K562 (cell line): Measurements from ENCODE around the gene ARHGAP12. TPM values are rescaled to one million over a fixed set of nuclear protein-coding genes. Genes with fewer than 3 reads are reported as not detected.

ENCODE experiments used
- ATAC-seq: fragments of 200-7000 bp; cut with Tn5 transposase; 3 replicates; pipeline ENCODE4 v1.9.1; 2020; ENCODE audit warnings: moderate library complexity
- BruUV-seq: library from RNA; stranded (reverse); fragments of 400-500 nt; replicated peaks from 2 replicates; lab custom pipeline; 2021; lab: Mats Ljungman, UMichigan
- CTCF ChIA-PET: fragments of 300-600 bp; formaldehyde crosslinking; extraction: SDS; loops from one replicate; lab custom pipeline; 2021; ENCODE audit warnings: low intra/inter-chr PET ratio; lab: Yijun Ruan, JAX
- POLR2A ChIA-PET: fragments of 300-600, 350-650 bp; sonication (Branson Sonifier 250); formaldehyde crosslinking; extraction: SDS; loops from one replicate; lab custom pipeline; 2021; ENCODE audit warnings: antibody characterized with exemption, inconsistent platforms; lab: Yijun Ruan, JAX
- DNase-seq, 4 experiments: peaks; one replicate each; pipeline versions ENCODE4 v3.0.0 to v3.0.0-alpha.2; 2011 to 2018; ENCODE audit warnings: low spot score in 3 of 4, mixed read lengths in 3 of 4; ENCODE audit errors: extremely low read depth in 1 of 4
- FAIRE-seq: peaks from 2 replicates; lab custom pipeline; 2011; peaks lifted over from hg19 to GRCh38; lab: Jason Lieb, UNC
- H2AFZ ChIP-seq: 2 replicates; pipeline ENCODE4 v1.6.0; 2011; ENCODE audit warnings: low read depth, low read length, control low read depth, inconsistent platforms
- H3K27ac ChIP-seq: fragments of 200-600 bp; 3 replicates; pipeline ENCODE4 v1.8.0; 2011; ENCODE audit warnings: low read depth, mild to moderate bottlenecking, control low read depth, inconsistent platforms, low read length, moderate library complexity, mixed read lengths; ENCODE audit errors: extremely low read depth
- H3K27me3 ChIP-seq, 2 experiments: fragments of 300-600 bp in 1 of 2; 2 replicates in 1 of 2; 3 replicates in 1 of 2; pipeline versions ENCODE4 v1.6.0 to v1.8.0; 2011; ENCODE audit warnings: inconsistent platforms in 2 of 2, low read length in 2 of 2, mild to moderate bottlenecking in 1 of 2, mixed read lengths in 1 of 2, moderate library complexity in 1 of 2; ENCODE audit not compliant: control insufficient read depth in 2 of 2, insufficient read depth in 2 of 2
- H3K36me3 ChIP-seq: fragments of 300-600 bp; 3 replicates; pipeline ENCODE4 v1.8.0; 2011; ENCODE audit warnings: mild to moderate bottlenecking, low read length, inconsistent platforms; ENCODE audit not compliant: control insufficient read depth, insufficient read depth
- H3K4me1 ChIP-seq, 2 experiments: fragments of 200-600 bp in 1 of 2; replicated peaks in 1 of 2; 2 replicates in 1 of 2; 3 replicates in 1 of 2; pipeline versions ENCODE4 v1.5.1 to v1.8.0; 2011; ENCODE audit warnings: inconsistent platforms in 2 of 2, low read length in 2 of 2, mild to moderate bottlenecking in 1 of 2, mixed read lengths in 1 of 2, moderate library complexity in 1 of 2; ENCODE audit not compliant: control insufficient read depth in 2 of 2, insufficient read depth in 2 of 2
- H3K4me2 ChIP-seq: 2 replicates; pipeline ENCODE4 v1.6.1; 2011; ENCODE audit warnings: low read length, control low read depth, inconsistent platforms, mixed read lengths; ENCODE audit not compliant: insufficient read depth
- H3K4me3 ChIP-seq: fragments of 200-600 bp; sonication (generic), shearing (Covaris generic); 2 replicates; pipeline ENCODE4 v1.5.1; 2016; ENCODE audit warnings: control low read depth, inconsistent platforms
- H3K79me2 ChIP-seq: fragments of 200-600 bp; 3 replicates; pipeline ENCODE4 v1.8.0; 2011; ENCODE audit warnings: low read length, inconsistent platforms; ENCODE audit not compliant: control insufficient read depth, insufficient read depth
- H3K9ac ChIP-seq, 2 experiments: 2 replicates each; pipeline versions ENCODE4 v1.6.0 to v1.6.1; 2011; ENCODE audit warnings: low read depth in 2 of 2, low read length in 2 of 2, control low read depth in 1 of 2, inconsistent platforms in 1 of 2, mild to moderate bottlenecking in 1 of 2, mixed read lengths in 1 of 2; ENCODE audit not compliant: insufficient read depth in 1 of 2
- H3K9me1 ChIP-seq: one replicate; pipeline ENCODE4 v1.6.0; 2011; ENCODE audit warnings: inconsistent platforms, mild to moderate bottlenecking, low read length, moderate library complexity; ENCODE audit not compliant: control insufficient read depth, insufficient read depth
- H3K9me3 ChIP-seq: replicated peaks from 2 replicates; pipeline ENCODE4 v1.5.1; 2011; ENCODE audit warnings: low read depth, low read length, inconsistent platforms; ENCODE audit not compliant: control insufficient read depth, insufficient read depth
- H4K20me1 ChIP-seq: replicated peaks from 2 replicates; pipeline ENCODE4 v1.6.1; 2011; ENCODE audit warnings: low read length, inconsistent platforms, mixed read lengths; ENCODE audit not compliant: control insufficient read depth, insufficient read depth
- BHLHE40 ChIP-seq: IDR thresholded peaks from 2 replicates; pipeline ENCODE4 v1.6.1; 2011; ENCODE audit warnings: low read length, improper control_type of control experiment
- HINFP ChIP-seq: fragments of 450-650 bp; conservative IDR thresholded peaks from 2 replicates; pipeline ENCODE4 v1.6.1; 2016; ENCODE audit warnings: missing genetic modification characterization, low read depth, mild to moderate bottlenecking, control low read depth, missing compliant biosample characterization
- HLTF ChIP-seq: fragments of 450-650 bp; IDR thresholded peaks from 2 replicates; pipeline ENCODE4 v1.6.1; 2016
- OTX1 ChIP-seq: fragments of 450-650 bp; formaldehyde crosslinking; IDR thresholded peaks from 2 replicates; pipeline ENCODE4 v1.4.0; 2022; ENCODE audit warnings: mild to moderate bottlenecking
- RAD51 ChIP-seq: fragments of 450-650 bp; IDR thresholded peaks from 2 replicates; pipeline ENCODE4 v1.7.1; 2016; ENCODE audit warnings: low read depth, mild to moderate bottlenecking, borderline replicate concordance
- REST ChIP-seq, 2 experiments: fragments of 450-650 bp; formaldehyde crosslinking in 1 of 2; IDR thresholded peaks; 2 replicates each; pipeline versions ENCODE4 v1.4.0 to v1.6.1; 2014 to 2020; ENCODE audit warnings: mild to moderate bottlenecking in 2 of 2, borderline replicate concordance in 1 of 2, low read depth in 1 of 2
- ZEB2 ChIP-seq: fragments of 450-650 bp; IDR thresholded peaks from 2 replicates; pipeline ENCODE4 v1.6.1; 2016
- ZNF140 ChIP-seq: fragments of 250-450 bp; sonication (Bioruptor Pico); IDR thresholded peaks from 2 replicates; pipeline ENCODE4 v1.8.0; 2021; ENCODE audit warnings: moderate library complexity, mild to moderate bottlenecking, inconsistent platforms
- WGBS: fragments of 100-300 bp; shearing (Covaris generic); methylation state at CpG from one replicate; pipeline ENCODE4 v1.1.6; 2016; ENCODE audit warnings: low coverage, mixed read lengths; ENCODE audit not compliant: insufficient coverage; ENCODE audit errors: missing lambda C conversion rate; 5-methylcytosine and 5-hydroxymethylcytosine counted together
- in situ Hi-C: fragments of 300-500 bp; cut with MboI; formaldehyde crosslinking; loops from 4 replicates; pipeline ENCODE4 v1.15.0; 2018; ENCODE audit warnings: inconsistent platforms, mixed read lengths
- intact Hi-C: fragments of 100-400 bp; cut with micrococcal nuclease; formaldehyde crosslinking; loops from 2 replicates; pipeline ENCODE4 v1.14.2; 2022
- polyA plus RNA-seq, 8 experiments: library from polyadenylated mRNA; depleted of rRNA in 4 of 8; stranded (reverse) in 5 of 8; unstranded in 3 of 8; fragments of >200 nt; fragmentation: Nextera tagmentation in 2 of 8; fragmentation: Illumina TruSeq in 1 of 8; extraction: Ambion mirVana in 2 of 8; extraction: Trizol in 1 of 8; gene quantifications; 2 replicates each; pipeline versions ENCODE4 v1.2.1 to v1.2.3, GENCODE V29; 2011 to 2014; ENCODE audit warnings: inconsistent platforms in 1 of 8, missing spikeins in 1 of 8
- total RNA-seq, 7 experiments: library from RNA; depleted of rRNA in 6 of 7; stranded (reverse); fragments of >200 nt in 6 of 7; fragmentation: Illumina TruSeq in 2 of 7; extraction: Trizol in 2 of 7; gene quantifications; 2 replicates each; pipeline versions ENCODE4 v1.2.1 to v1.2.3, GENCODE V29; 2011 to 2021; ENCODE audit warnings: low replicate concordance in 1 of 7

ARHGAP12 gene
- total and polyA plus RNA-seq, 9 of the 15 experiments (the other 6 are each of a cell fraction or from before 2014, with no cell fraction given): 4.4 to 18.7 (median 10.1) TPM

DNA sequence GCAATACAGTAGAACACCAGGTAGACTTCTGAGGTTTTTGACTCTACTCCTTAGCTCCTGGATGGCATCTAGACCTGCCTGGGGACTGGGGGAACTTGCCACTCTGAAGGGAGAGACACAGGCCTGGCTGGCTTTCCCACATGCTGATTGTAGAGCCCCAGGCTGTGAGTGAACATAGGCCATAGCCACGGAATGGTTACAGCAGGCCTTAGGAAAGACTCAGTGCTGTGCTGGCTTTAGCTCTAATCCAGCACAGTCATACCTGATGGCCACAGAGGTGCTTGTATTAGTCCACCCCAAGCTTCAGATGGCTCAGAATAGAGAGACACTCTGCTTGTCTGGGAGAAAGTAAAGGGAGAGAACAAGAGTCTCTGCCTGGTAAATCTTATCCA lies 35.0 kb upstream of the ARHGAP12 start (continued):
- no peak for TF ChIP-seq ZNF140 (CRISPR knock-in tag)

DNA sequence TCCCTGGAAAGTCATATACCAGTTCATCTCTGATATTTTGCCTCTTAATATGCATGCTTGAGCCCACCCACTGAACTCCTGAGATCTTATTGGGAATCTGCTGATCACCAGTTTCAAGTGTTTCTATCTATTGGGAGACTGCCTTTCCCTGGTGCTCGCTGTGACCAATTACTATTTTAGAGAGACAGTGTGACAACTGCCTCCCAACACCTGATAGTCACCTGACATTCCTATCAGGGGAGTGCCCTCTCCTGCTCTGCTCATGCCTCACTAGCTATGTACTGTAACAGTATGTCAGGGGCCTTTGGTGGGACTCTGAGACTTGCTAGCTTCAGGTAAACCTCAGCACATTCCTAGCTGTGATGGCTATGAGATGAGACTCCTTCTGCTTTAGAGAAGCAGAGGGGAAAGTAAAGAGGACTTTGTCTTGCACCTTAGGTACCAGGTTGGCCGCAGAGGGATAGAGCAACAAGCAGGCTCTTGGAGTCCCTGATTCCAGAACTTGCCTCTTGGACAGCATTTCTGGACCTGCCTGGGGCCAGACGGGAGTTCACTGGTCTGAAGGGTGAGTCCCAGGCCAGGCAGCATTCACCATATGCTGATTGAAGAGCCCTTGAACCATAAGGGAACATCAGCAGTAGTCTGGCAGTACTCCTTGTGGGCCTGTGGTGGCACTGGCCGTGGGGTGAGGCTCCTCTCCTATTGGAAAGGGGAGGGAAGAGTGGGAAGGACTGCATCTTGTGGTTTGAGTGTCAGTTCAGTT lies 34.4 kb upstream of the ARHGAP12 start:
- Histone ChIP-seq H3K4me2 (no peak overlapping the region), H3K4me3 (no peak overlapping the region), H3K79me2 (no peaks in the 10 kb centered on the region), H4K20me1 (no peaks in the 10 kb centered on the region), H3K9me3 (no peaks in the 10 kb centered on the region), H3K4me1 (peaks cover 5 to 33% of the 10 kb centered on the region in 2 experiments; a peak in 4 of 5 replicates), H3K9ac (no peak overlapping the region), H2AFZ (peak overlapping the region; percentile 80), H3K9me1 (no peaks in the 10 kb centered on the region), H3K27me3 (no peaks in the 10 kb centered on the region), H3K27ac (no peak overlapping the region), H3K36me3 (no peaks in the 10 kb centered on the region)
- FAIRE-seq (peak; percentile 15), DNase-seq (no peak), ATAC-seq (peak; percentile 44)
- TF ChIP-seq ZEB2 (peak; percentile 34; the same call in 1 of the 2 replicates), OTX1 (CRISPR knock-in tag) (no peak), BHLHE40 (no peak), RAD51 (no peak), HINFP (tag) (0 out of 2 replicates have a peak, but pooled peaks have one; percentile 14), REST (IDR thresholded peaks at IDR 0.05; ENCODE audit: borderline replicate concordance) (peak; percentile 65; the same call in 1 of the 2 replicates), REST (CRISPR knock-in tag; IDR thresholded peaks at IDR 0.05; ENCODE audit: low read depth) (no peak), HLTF (no peak)
- no TSS peak for BruUV-seq
- in situ Hi-C loops: no loop called here
- ChIA-PET POLR2A (interaction anchor here (0.7 to 2.5 kb wide), 4 partner anchors 9 to 12 kb away, joined by 4 to 12 read pairs (median 6); no protein-coding TSS in a partner anchor), CTCF (no interaction called here)
- intact Hi-C loops: no loop called here
- WGBS: 40% methylated on average over 3 of the region's 4 CpGs
